H1 (cell line): ENCODE measurements around the gene SLC35E3. TPM values are rescaled to one million over a fixed set of nuclear protein-coding genes. Genes with fewer than 3 reads are reported as not detected.

Experiments
- CEBPB ChIP-seq: IDR thresholded peaks from 2 replicates; pipeline ENCODE4 v1.6.1; 2012; ENCODE audit warnings: low read depth, low read length
- CHD2 ChIP-seq: IDR thresholded peaks from 2 replicates; pipeline ENCODE4 v1.6.1; 2012; ENCODE audit warnings: low read length, improper control_type of control experiment
- JUN ChIP-seq: IDR thresholded peaks from 2 replicates; pipeline ENCODE4 v1.6.1; 2011; ENCODE audit warnings: low read depth, mild to moderate bottlenecking, improper control_type of control experiment, low read length
- PHF8 ChIP-seq: fragments of 200-600 bp; sonication (generic); conservative IDR thresholded peaks from 2 replicates; pipeline ENCODE4 v1.7.1; 2012; ENCODE audit warnings: low read depth, mild to moderate bottlenecking, inconsistent platforms, low read length, moderate library complexity
- POU5F1 ChIP-seq: IDR thresholded peaks from 2 replicates; pipeline ENCODE4 v1.6.1; 2011; ENCODE audit warnings: low read depth, mild to moderate bottlenecking, low read length, moderate library complexity
- RAD21 ChIP-seq, 2 experiments: IDR thresholded peaks in 1 of 2; conservative IDR thresholded peaks in 1 of 2; 2 replicates each; pipeline ENCODE4 v1.6.1; 2011; ENCODE audit warnings: low read depth in 2 of 2, low read length in 2 of 2, improper control_type of control experiment in 1 of 2, inconsistent platforms in 1 of 2, mild to moderate bottlenecking in 1 of 2, moderate library complexity in 1 of 2
- SIN3A ChIP-seq, 2 experiments: IDR thresholded peaks in 1 of 2; conservative IDR thresholded peaks in 1 of 2; 2 replicates each; pipeline ENCODE4 v1.6.1; 2011 to 2012; ENCODE audit warnings: low read length in 2 of 2, improper control_type of control experiment in 1 of 2, low read depth in 1 of 2, mild to moderate bottlenecking in 1 of 2
- SRF ChIP-seq: IDR thresholded peaks from 2 replicates; pipeline ENCODE4 v1.6.1; 2011; ENCODE audit warnings: mild to moderate bottlenecking, low read depth, low read length, moderate library complexity
- ZNF274 ChIP-seq: IDR thresholded peaks from 2 replicates; pipeline ENCODE4 v1.7.0; 2012; ENCODE audit warnings: low read length, borderline replicate concordance; ENCODE audit errors: extremely low read depth
- polyA plus RNA-seq, 7 experiments: library from polyadenylated mRNA; depleted of rRNA in 3 of 7; stranded (reverse) in 5 of 7; unstranded in 2 of 7; fragments of >200 nt in 5 of 7; fragments of 200-250 nt in 2 of 7; gene quantifications; 1 replicate in 5 of 7; 2 replicates in 1 of 7; 4 replicates in 1 of 7; pipeline versions ENCODE4 v1.2.1 to v1.2.3, GENCODE V29; 2011 to 2013; ENCODE audit warnings: missing spikeins in 2 of 7, mixed read lengths in 2 of 7
- total RNA-seq: library from RNA; stranded (reverse); fragmentation: NEBNext Ultra II Directional; extraction: Animal tissue kit (Norgen Biotek cat#: 25700); gene quantifications from 2 replicates; pipeline ENCODE4 v1.2.1, GENCODE V29; 2021
- TF ChIP-seq, protein P1 (sequence below): fragments of 300-600 bp; sonication (generic); IDR thresholded peaks from 2 replicates; pipeline ENCODE4 v1.7.1; 2012; ENCODE audit warnings: low read length, moderate library complexity, mild to moderate bottlenecking, inconsistent platforms; ENCODE audit not compliant: insufficient replicate concordance

SLC35E3 gene
- total and polyA plus RNA-seq, 2 of the 8 experiments (the other 6 are each of a cell fraction or from before 2014, with no cell fraction given), result 10.0 to 10.9 TPM

DNA sequence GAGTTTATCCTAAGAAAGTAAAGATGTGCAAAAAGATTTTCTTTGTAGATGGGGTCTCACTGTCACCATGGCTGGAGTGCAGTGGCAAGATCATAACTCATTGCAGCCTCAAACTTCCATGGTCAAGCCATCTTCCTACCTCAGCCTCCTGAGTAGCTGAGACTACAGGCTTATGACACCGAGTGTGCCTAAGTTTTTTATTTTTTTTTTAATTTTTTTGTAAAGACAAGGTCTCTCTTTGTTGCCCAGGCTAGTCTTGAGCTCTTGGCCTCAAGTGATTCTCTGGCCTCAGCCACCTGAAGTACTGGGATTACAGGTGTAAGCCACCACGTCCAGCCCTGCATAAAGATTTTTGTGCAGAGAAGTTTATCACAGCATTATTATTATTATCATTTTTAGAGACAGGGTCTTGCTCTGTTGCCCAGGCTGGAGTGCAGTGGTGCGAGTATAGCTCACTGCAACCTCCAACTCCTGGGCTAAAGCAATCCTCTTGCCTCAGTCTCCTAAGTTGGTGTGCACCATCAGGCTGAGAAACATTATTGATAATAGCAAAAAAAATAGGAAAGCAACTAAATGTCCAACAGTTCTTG is 42.7 kb downstream of the SLC35E3 start (continued):
- TF ChIP-seq, protein P1, sequence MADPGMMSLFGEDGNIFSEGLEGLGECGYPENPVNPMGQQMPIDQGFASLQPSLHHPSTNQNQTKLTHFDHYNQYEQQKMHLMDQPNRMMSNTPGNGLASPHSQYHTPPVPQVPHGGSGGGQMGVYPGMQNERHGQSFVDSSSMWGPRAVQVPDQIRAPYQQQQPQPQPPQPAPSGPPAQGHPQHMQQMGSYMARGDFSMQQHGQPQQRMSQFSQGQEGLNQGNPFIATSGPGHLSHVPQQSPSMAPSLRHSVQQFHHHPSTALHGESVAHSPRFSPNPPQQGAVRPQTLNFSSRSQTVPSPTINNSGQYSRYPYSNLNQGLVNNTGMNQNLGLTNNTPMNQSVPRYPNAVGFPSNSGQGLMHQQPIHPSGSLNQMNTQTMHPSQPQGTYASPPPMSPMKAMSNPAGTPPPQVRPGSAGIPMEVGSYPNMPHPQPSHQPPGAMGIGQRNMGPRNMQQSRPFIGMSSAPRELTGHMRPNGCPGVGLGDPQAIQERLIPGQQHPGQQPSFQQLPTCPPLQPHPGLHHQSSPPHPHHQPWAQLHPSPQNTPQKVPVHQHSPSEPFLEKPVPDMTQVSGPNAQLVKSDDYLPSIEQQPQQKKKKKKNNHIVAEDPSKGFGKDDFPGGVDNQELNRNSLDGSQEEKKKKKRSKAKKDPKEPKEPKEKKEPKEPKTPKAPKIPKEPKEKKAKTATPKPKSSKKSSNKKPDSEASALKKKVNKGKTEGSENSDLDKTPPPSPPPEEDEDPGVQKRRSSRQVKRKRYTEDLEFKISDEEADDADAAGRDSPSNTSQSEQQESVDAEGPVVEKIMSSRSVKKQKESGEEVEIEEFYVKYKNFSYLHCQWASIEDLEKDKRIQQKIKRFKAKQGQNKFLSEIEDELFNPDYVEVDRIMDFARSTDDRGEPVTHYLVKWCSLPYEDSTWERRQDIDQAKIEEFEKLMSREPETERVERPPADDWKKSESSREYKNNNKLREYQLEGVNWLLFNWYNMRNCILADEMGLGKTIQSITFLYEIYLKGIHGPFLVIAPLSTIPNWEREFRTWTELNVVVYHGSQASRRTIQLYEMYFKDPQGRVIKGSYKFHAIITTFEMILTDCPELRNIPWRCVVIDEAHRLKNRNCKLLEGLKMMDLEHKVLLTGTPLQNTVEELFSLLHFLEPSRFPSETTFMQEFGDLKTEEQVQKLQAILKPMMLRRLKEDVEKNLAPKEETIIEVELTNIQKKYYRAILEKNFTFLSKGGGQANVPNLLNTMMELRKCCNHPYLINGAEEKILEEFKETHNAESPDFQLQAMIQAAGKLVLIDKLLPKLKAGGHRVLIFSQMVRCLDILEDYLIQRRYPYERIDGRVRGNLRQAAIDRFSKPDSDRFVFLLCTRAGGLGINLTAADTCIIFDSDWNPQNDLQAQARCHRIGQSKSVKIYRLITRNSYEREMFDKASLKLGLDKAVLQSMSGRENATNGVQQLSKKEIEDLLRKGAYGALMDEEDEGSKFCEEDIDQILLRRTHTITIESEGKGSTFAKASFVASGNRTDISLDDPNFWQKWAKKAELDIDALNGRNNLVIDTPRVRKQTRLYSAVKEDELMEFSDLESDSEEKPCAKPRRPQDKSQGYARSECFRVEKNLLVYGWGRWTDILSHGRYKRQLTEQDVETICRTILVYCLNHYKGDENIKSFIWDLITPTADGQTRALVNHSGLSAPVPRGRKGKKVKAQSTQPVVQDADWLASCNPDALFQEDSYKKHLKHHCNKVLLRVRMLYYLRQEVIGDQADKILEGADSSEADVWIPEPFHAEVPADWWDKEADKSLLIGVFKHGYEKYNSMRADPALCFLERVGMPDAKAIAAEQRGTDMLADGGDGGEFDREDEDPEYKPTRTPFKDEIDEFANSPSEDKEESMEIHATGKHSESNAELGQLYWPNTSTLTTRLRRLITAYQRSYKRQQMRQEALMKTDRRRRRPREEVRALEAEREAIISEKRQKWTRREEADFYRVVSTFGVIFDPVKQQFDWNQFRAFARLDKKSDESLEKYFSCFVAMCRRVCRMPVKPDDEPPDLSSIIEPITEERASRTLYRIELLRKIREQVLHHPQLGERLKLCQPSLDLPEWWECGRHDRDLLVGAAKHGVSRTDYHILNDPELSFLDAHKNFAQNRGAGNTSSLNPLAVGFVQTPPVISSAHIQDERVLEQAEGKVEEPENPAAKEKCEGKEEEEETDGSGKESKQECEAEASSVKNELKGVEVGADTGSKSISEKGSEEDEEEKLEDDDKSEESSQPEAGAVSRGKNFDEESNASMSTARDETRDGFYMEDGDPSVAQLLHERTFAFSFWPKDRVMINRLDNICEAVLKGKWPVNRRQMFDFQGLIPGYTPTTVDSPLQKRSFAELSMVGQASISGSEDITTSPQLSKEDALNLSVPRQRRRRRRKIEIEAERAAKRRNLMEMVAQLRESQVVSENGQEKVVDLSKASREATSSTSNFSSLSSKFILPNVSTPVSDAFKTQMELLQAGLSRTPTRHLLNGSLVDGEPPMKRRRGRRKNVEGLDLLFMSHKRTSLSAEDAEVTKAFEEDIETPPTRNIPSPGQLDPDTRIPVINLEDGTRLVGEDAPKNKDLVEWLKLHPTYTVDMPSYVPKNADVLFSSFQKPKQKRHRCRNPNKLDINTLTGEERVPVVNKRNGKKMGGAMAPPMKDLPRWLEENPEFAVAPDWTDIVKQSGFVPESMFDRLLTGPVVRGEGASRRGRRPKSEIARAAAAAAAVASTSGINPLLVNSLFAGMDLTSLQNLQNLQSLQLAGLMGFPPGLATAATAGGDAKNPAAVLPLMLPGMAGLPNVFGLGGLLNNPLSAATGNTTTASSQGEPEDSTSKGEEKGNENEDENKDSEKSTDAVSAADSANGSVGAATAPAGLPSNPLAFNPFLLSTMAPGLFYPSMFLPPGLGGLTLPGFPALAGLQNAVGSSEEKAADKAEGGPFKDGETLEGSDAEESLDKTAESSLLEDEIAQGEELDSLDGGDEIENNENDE, result no peak
- TF ChIP-seq SRF, result no peak
- no peak for TF ChIP-seq POU5F1
- TF ChIP-seq SIN3A (conservative IDR thresholded peaks at IDR 0.05 in 1 of 2, IDR thresholded peaks at IDR 0.05 in 1 of 2; ENCODE audit: low read depth in 1 of 2, low read length in 2 of 2), result no peak
- TF ChIP-seq ZNF274, result no peak
- no peak for TF ChIP-seq RAD21 (IDR thresholded peaks at IDR 0.05 in 1 of 2, conservative IDR thresholded peaks at IDR 0.05 in 1 of 2; ENCODE audit: low read depth in 2 of 2, low read length in 2 of 2)
- no peak for TF ChIP-seq CEBPB
- TF ChIP-seq JUN, result no peak
- no peak for TF ChIP-seq PHF8
- TF ChIP-seq CHD2, result no peak
